ENCODE measurements around the gene MAP4K2. TPM values are rescaled to one million over a fixed set of nuclear protein-coding genes. Genes with fewer than 3 reads are reported as not detected.
"Not testable (repeated sequence)": the region's sequence is repeated elsewhere in the genome, so short reads cannot be mapped to it uniquely, and the experiment has no call there.

MAP4K2 gene
- total and polyA plus RNA-seq, 2 of the 4 experiments (the other 2 are of a cell fraction): 11.7 to 16.6 TPM

GRCh38 chr11:64817476-64817875, 14.5 kb upstream of the MAP4K2 start:
- dilution Hi-C loops (cut with HindIII; ENCODE audit: low sequenced_read_pairs, unreplicated experiment) (no loop called here), in situ Hi-C loops (cut with MboI; ENCODE audit: low sequenced_read_pairs) (no loop called here), intact Hi-C loops (cut with micrococcal nuclease) (no loop called here)
- H3K4me2 ChIP-seq (ENCODE audit: low read depth, low read length): no peak overlapping the region
- H2BK15ac ChIP-seq (ENCODE audit: low read depth, low read length): no peak overlapping the region
- H3K4me3 ChIP-seq (ENCODE audit: insufficient read depth, low read depth, low read length): no peak overlapping the region
- no peak overlapping the region for H3K4ac ChIP-seq (ENCODE audit: low read depth, low read length)
- no peak overlapping the region for H4K5ac ChIP-seq (ENCODE audit: low read depth, low read length)
- H3K9me3 ChIP-seq (ENCODE audit: control insufficient read depth, insufficient read depth, low read length): no peaks in the 10 kb centered on the region
- H2BK20ac ChIP-seq (ENCODE audit: low read depth, low read length): no peak overlapping the region
- no peak overlapping the region for H3K23ac ChIP-seq (ENCODE audit: low read depth, low read length)
- H3K14ac ChIP-seq (replicated peaks; ENCODE audit: low read depth, low read length): no peak overlapping the region
- TF ChIP-seq, protein P1, sequence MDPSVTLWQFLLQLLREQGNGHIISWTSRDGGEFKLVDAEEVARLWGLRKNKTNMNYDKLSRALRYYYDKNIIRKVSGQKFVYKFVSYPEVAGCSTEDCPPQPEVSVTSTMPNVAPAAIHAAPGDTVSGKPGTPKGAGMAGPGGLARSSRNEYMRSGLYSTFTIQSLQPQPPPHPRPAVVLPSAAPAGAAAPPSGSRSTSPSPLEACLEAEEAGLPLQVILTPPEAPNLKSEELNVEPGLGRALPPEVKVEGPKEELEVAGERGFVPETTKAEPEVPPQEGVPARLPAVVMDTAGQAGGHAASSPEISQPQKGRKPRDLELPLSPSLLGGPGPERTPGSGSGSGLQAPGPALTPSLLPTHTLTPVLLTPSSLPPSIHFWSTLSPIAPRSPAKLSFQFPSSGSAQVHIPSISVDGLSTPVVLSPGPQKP (IDR thresholded peaks at IDR 0.05; ENCODE audit: borderline replicate concordance, low read depth, low read length): no peak
- TF ChIP-seq CEBPB (IDR thresholded peaks at IDR 0.05; ENCODE audit: low read depth, low read length) (no peak), RCOR1 (IDR thresholded peaks at IDR 0.05; ENCODE audit: insufficient replicate concordance, low read length) (no peak), MAFK (IDR thresholded peaks at IDR 0.05; ENCODE audit: low read depth, low read length) (no peak), RAD21 (IDR thresholded peaks at IDR 0.05; ENCODE audit: low read length) (no peak)
- H2BK5ac ChIP-seq (ENCODE audit: low read depth, low read length, poor library complexity, severe bottlenecking): no peak overlapping the region
- ChIA-PET POLR2A (ENCODE audit: unreplicated experiment) (no interaction called here), CTCF (no interaction called here)
- no peak overlapping the region for H2BK120ac ChIP-seq (ENCODE audit: low read depth, low read length)
- H3K9me1 ChIP-seq (ENCODE audit: insufficient read depth, low read length): no peaks in the 10 kb centered on the region
- H2AFZ ChIP-seq (replicated peaks; ENCODE audit: low read length, poor library complexity): no peak overlapping the region
- ATAC-seq (ENCODE audit: low read depth) (no peak), DNase-seq (no peak)
- no peak overlapping the region for H3K27ac ChIP-seq (ENCODE audit: insufficient read depth, low read length)
- peaks cover 1% of the 10 kb centered on the region; the same call in 1 of the 2 replicates for H3K27me3 ChIP-seq (ENCODE audit: control insufficient read depth, insufficient read depth, low read length)
- no peak overlapping the region for H3K56ac ChIP-seq (ENCODE audit: extremely low read depth, insufficient read depth, low read length)
- 100% methylated on average over 1 of the region's 3 CpGs; no CpG with 5 or more reads in 1 of the 2 experiments for WGBS, 2 experiments (ENCODE audit: extremely low coverage in 2 of 2, insufficient read length in 1 of 2)
- no peak overlapping the region for H3K18ac ChIP-seq (ENCODE audit: low read depth, low read length)
- no TSS peak for BruUV-seq (replicated peaks)
- H3K4me1 ChIP-seq (ENCODE audit: control insufficient read depth, insufficient read depth, low read length): no peaks in the 10 kb centered on the region
- H3K9ac ChIP-seq (ENCODE audit: low read depth, low read length): no peak overlapping the region
- no peak overlapping the region for H4K8ac ChIP-seq (ENCODE audit: low read depth in 2 of 2, low read length in 2 of 2)
- no peaks in the 10 kb centered on the region for H3K36me3 ChIP-seq (ENCODE audit: control insufficient read depth, insufficient read depth, low read length)
- no peak overlapping the region for H2AK5ac ChIP-seq (ENCODE audit: low read depth, low read length)
- no peak overlapping the region for H2AK9ac ChIP-seq (replicated peaks; ENCODE audit: low read depth, low read length, poor library complexity)
- no peaks in the 10 kb centered on the region for H3K79me1 ChIP-seq (ENCODE audit: low read depth in 1 of 2, low read length in 2 of 2)
- H4K20me1 ChIP-seq (ENCODE audit: insufficient read depth, low read length): no peaks in the 10 kb centered on the region
- no peak overlapping the region for H4K91ac ChIP-seq (ENCODE audit: insufficient read depth, low read depth, low read length)

GRCh38 chr11:64815433-64815832, 12.4 kb upstream of the MAP4K2 start:
- H4K91ac ChIP-seq (ENCODE audit: insufficient read depth, low read depth, low read length); H4K20me1 ChIP-seq (ENCODE audit: insufficient read depth, low read length); DNase-seq; BruUV-seq (replicated peaks); H3K4ac ChIP-seq (ENCODE audit: low read depth, low read length); H3K4me2 ChIP-seq (ENCODE audit: low read depth, low read length); H2BK20ac ChIP-seq (ENCODE audit: low read depth, low read length); in situ Hi-C loops (cut with MboI; ENCODE audit: low sequenced_read_pairs); H2BK15ac ChIP-seq (ENCODE audit: low read depth, low read length); H3K23ac ChIP-seq (ENCODE audit: low read depth, low read length); H2AK9ac ChIP-seq (replicated peaks; ENCODE audit: low read depth, low read length, poor library complexity); dilution Hi-C loops (cut with HindIII; ENCODE audit: low sequenced_read_pairs, unreplicated experiment); H4K8ac ChIP-seq (ENCODE audit: low read depth in 2 of 2, low read length in 2 of 2); H3K56ac ChIP-seq (ENCODE audit: extremely low read depth, insufficient read depth, low read length); H3K4me3 ChIP-seq (ENCODE audit: insufficient read depth, low read depth, low read length); H3K27me3 ChIP-seq (ENCODE audit: control insufficient read depth, insufficient read depth, low read length); H3K14ac ChIP-seq (replicated peaks; ENCODE audit: low read depth, low read length); H3K9ac ChIP-seq (ENCODE audit: low read depth, low read length); H3K9me1 ChIP-seq (ENCODE audit: insufficient read depth, low read length); H3K9me3 ChIP-seq (ENCODE audit: control insufficient read depth, insufficient read depth, low read length); H3K79me1 ChIP-seq (ENCODE audit: low read depth in 1 of 2, low read length in 2 of 2); H2BK5ac ChIP-seq (ENCODE audit: low read depth, low read length, poor library complexity, severe bottlenecking); intact Hi-C loops (cut with micrococcal nuclease); H4K5ac ChIP-seq (ENCODE audit: low read depth, low read length); ATAC-seq (ENCODE audit: low read depth); H2AFZ ChIP-seq (replicated peaks; ENCODE audit: low read length, poor library complexity); CTCF ChIA-PET; H3K36me3 ChIP-seq (ENCODE audit: control insufficient read depth, insufficient read depth, low read length); H3K4me1 ChIP-seq (ENCODE audit: control insufficient read depth, insufficient read depth, low read length); H2AK5ac ChIP-seq (ENCODE audit: low read depth, low read length); H3K27ac ChIP-seq (ENCODE audit: insufficient read depth, low read length); H2BK120ac ChIP-seq (ENCODE audit: low read depth, low read length); H3K18ac ChIP-seq (ENCODE audit: low read depth, low read length): not testable (repeated sequence)
- POLR2A ChIA-PET (ENCODE audit: unreplicated experiment): interaction anchor here (0.6 to 0.7 kb wide), 2 partner anchors 36 to 504 kb away, joined by 3 to 4 read pairs; no protein-coding TSS in a partner anchor
- 75% methylated on average over 2 of the region's 5 CpGs; no CpG with 5 or more reads in 1 of the 2 experiments for WGBS, 2 experiments (ENCODE audit: extremely low coverage in 2 of 2, insufficient read length in 1 of 2)

Measured in IMR-90 (cell line).